Measurements from ENCODE around the gene RARB.

DNA sequence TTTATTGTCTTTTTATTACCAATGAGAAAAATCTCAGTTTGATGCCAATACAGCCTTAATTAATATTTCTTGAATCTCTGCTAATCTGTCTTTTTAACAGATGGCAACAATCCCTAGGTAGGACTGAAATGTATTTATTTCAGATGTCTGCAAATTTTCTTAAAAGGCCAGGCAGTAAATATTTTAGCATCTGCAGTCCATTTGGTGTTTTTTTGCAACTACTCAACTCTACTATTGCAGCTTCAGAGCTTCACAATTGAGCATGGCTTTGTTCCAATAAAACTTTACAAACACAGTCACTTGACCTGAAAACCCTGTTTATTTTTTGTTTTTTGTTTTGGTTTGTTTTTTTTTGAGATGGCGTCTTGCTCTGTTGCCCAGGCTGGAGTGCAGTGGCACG, 82.7 kb downstream of the RARB start:
- TF ChIP-seq SUZ12 (IDR thresholded peaks at IDR 0.05): no peak
- TF ChIP-seq HDGF (IDR thresholded peaks at IDR 0.05; ENCODE audit: borderline replicate concordance): no peak
- no peak for TF ChIP-seq SP1 (IDR thresholded peaks at IDR 0.05)
- TF ChIP-seq L3MBTL2 (conservative IDR thresholded peaks at IDR 0.05): no peak
- TF ChIP-seq BHLHE40 (IDR thresholded peaks at IDR 0.05; ENCODE audit: borderline replicate concordance): no peak
- TF ChIP-seq, protein P1, sequence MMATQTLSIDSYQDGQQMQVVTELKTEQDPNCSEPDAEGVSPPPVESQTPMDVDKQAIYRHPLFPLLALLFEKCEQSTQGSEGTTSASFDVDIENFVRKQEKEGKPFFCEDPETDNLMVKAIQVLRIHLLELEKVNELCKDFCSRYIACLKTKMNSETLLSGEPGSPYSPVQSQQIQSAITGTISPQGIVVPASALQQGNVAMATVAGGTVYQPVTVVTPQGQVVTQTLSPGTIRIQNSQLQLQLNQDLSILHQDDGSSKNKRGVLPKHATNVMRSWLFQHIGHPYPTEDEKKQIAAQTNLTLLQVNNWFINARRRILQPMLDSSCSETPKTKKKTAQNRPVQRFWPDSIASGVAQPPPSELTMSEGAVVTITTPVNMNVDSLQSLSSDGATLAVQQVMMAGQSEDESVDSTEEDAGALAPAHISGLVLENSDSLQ (IDR thresholded peaks at IDR 0.05): no peak
- TF ChIP-seq LEF1 (IDR thresholded peaks at IDR 0.05; ENCODE audit: borderline replicate concordance): no peak
- no peak for TF ChIP-seq FOXK2 (IDR thresholded peaks at IDR 0.05)
- TF ChIP-seq FOXM1 (IDR thresholded peaks at IDR 0.05; ENCODE audit: borderline replicate concordance): no peak
- TF ChIP-seq FOXA1 (IDR thresholded peaks at IDR 0.05): no peak
- TF ChIP-seq CTBP1 (IDR thresholded peaks at IDR 0.05; ENCODE audit: borderline replicate concordance): no peak
- no peak for TF ChIP-seq ZNF384 (IDR thresholded peaks at IDR 0.05)
- no peak for TF ChIP-seq ARNT (IDR thresholded peaks at IDR 0.05)
- no peak for TF ChIP-seq TARDBP (IDR thresholded peaks at IDR 0.05)
